Epithelial cell of esophagus (primary cell): ENCODE results near the gene CPNE7.
"Not testable (repeated sequence)": the region's sequence is repeated elsewhere in the genome, so short reads cannot be mapped to it uniquely, and the experiment has no call there.

Experiments used
- DNase-seq: peaks from one replicate; pipeline ENCODE4 v3.0.0; 2010; ENCODE audit warnings: low read depth
- H3K4me3 ChIP-seq: 2 replicates; pipeline ENCODE4 v1.5.1; 2011; ENCODE audit warnings: mild to moderate bottlenecking, low read length, control low read depth
- TF ChIP-seq, protein P1 (sequence below): IDR thresholded peaks from 2 replicates; pipeline ENCODE4 v1.5.1; 2011; ENCODE audit warnings: low read depth, mild to moderate bottlenecking, low read length, control low read depth, inconsistent platforms; ENCODE audit not compliant: insufficient read depth; ENCODE audit errors: missing control alignments

CPNE7 gene

DNA sequence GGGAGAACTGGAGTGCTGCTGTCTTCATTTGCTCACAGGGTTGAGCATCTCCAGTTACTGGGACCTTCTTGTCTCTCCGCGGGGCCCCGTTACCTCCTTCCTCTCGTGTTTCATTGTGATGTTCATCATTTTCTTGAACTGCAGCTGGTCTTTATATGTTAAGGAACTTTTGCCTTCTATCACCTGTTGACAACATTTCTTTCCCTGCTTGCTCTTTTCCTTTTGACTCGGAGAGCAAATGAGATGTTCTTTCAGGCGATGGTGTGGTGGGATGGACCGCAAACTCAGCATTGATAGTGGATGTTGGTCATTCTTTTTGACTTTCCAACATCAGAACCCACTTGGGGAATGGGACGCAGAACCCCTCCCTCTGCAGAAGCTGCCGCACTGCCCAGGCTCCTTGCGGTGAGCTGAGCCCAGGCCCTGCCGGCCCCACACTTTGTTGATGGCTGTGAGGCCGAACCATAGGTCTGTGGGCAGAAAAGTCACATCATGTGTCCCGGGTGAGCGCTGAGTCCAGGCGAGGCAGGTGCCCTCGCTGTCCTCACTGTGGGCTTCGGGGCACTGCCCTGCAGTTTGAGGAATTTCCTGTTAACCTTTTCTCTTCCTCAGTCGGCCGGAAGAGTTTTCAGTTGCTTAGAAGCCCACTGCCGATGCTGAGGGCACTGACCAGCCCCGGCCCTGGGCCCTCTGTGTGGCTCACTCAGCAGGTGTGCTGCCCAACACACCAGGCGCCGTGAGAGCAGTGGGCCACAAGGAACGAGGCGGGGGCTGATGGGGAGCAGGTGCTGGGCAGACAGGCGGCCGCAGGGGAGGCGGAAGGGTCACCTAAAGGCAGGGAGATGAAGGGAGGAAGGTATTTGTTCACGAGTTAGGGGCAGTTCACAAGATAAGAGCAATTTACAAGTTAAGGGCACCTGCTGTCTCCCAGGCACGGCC lies 7.6 kb upstream of the CPNE7 start:
- no peak overlapping the region for H3K4me3 ChIP-seq
- TF ChIP-seq, protein P1, sequence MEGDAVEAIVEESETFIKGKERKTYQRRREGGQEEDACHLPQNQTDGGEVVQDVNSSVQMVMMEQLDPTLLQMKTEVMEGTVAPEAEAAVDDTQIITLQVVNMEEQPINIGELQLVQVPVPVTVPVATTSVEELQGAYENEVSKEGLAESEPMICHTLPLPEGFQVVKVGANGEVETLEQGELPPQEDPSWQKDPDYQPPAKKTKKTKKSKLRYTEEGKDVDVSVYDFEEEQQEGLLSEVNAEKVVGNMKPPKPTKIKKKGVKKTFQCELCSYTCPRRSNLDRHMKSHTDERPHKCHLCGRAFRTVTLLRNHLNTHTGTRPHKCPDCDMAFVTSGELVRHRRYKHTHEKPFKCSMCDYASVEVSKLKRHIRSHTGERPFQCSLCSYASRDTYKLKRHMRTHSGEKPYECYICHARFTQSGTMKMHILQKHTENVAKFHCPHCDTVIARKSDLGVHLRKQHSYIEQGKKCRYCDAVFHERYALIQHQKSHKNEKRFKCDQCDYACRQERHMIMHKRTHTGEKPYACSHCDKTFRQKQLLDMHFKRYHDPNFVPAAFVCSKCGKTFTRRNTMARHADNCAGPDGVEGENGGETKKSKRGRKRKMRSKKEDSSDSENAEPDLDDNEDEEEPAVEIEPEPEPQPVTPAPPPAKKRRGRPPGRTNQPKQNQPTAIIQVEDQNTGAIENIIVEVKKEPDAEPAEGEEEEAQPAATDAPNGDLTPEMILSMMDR, result no peak
- DNase-seq, result no peak

DNA sequence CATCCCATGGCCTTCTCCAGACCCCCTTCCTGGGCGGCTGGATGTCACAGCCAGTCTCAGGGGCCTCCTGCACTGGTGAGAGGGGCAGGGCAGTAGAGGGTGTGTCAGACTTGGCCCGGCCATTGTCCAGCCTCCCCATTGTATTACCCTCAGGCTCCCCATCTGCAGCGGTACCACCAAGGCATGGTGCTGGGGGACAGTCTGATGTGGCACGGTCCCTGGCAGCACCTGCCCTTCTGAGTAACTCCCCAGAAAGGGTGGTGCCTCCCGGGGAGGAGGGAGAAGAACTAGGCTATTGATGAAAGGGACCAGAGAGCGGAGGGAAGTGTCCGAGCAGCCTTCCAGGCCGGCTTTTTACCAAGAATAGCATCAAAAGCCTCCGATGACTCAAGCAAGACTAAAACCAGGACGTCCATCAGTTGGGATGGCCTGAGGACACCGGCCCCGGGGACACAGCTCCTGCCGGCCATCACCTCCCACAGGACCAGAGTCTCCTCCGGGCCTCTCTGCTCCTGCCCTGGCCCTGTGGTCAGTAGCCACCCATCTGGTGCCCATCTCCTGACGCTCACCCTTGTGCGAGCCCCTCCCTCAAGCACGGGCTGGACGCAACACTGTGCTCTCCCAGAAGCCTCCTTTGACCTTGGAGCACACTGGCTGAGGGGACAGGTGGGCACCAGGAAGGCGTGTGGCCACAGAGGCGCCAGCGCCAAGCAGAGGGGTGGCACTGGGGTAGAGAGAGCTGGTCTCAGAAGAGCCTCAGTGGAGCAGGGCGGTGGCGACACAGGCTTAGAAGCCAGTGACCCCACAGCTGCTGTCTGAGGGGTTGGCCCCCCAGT lies 5.8 kb upstream of the CPNE7 start:
- DNase-seq, result no peak
- no peak overlapping the region for H3K4me3 ChIP-seq
- TF ChIP-seq, protein P1, result no peak

DNA sequence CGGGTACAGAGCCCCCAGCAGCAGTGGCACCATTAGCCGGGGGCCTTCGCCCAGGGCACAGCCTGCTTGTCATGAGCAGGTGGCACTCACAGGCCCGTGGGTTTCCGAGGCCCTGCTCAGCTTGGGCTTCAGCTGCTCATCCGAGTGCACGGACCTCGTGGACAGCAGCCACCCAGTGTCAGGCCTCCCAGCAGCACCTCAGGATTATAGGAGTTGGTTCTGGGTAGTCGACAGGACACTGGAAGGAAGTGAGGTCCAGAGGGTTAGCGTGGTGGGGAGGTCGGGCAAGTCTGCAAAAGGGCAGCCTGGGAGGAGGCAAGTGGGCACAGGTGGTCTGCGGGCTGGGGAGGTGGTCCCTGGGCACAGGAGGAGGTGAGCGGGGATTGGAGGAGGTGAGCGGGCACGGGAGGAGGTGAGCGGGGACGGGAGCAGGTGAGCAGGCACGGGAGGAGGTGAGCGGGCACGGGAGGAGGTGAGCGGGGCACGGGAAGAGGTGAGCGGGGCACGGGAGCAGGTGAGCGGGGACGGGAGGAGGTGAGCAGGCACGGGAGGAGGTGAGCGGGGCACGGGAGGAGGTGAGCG lies 5.1 kb upstream of the CPNE7 start:
- TF ChIP-seq, protein P1, result no peak
- DNase-seq, result no peak
- no peak overlapping the region for H3K4me3 ChIP-seq

DNA sequence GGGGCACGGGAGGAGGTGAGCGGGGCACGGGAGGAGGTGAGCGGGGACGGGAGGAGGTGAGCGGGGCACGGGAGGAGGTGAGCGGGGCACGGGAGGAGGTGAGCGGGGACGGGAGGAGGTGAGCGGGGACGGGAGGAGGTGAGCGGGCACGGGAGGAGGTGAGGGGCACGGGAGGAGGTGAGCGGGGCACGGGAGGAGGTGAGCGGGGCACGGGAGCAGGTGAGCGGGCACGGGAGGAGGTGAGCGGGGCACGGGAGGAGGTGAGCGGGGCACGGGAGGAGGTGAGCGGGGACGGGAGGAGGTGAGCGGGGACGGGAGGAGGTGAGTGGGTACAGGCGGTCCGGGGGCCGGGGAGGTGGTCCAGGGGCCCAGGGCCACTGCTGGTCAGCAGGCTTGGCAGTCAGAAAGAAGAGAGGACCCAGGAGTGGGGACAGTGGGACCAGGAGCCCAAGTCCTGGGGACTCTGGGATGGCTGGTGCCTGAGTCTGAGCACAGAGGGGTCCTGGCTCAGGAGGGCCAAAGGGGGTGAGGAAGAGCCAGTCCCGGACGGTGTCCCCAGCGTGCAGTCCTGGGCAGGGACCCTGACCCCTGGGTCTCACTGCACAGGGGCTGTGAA lies 4.5 kb upstream of the CPNE7 start:
- H3K4me3 ChIP-seq, result not testable (repeated sequence)

DNA sequence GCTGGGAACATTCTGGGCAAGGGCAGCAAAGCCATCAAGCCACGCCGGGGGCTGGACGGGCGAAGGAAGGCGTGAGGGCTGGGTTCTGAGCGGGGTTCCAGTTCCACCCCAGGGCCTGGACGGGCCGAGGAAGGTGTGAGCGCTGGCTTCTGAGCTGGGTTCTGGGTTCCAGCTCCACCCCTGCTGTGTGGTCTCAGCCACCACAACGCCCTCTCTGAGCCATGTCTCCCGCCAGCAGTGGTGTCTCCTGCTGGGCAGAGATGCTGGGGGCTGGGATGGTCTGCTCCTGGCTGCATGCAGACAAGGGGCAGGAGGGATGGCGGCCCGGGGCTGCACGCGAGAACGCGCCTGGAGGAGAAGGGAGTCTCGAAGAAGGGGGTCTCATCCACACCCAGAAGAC lies 3.9 kb upstream of the CPNE7 start:
- DNase-seq, result no peak
- H3K4me3 ChIP-seq, result no peak overlapping the region
- TF ChIP-seq, protein P1, result no peak

More for the DNA sequence above, 4.5 kb upstream of the CPNE7 start:
- DNase-seq, result not testable (repeated sequence)

DNA sequence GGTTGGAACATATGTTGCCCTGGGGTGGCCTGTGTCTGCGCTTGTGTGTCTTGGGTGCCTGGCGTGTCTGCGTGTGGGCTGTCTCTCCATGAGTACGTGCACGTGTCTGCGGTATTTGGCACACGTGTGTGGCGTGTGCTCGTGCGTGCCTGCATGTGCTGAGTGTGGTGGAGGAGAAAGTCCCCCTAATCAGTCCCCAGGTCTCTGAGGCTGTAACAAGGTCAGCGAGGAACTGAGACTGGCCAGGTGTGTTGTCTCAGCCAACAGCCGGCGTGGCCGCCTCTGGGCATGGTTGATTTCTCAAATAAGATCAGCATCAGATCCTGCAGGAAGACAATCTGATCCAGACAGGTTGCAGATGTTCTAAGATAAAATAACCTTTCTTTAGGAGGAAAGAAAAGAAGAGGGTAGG lies 3.5 kb upstream of the CPNE7 start:
- TF ChIP-seq, protein P1, result no peak
- no peak for DNase-seq
- H3K4me3 ChIP-seq, result no peak overlapping the region
